Stimulated activated CD4-positive, alpha-beta T cell treated with anti-CD3 and anti-CD28 coated beads, TNF-alpha, amount 100 ng/mL, for 4 hours (primary cell): ENCODE measurements around the gene A2M.

Experiments
- DNase-seq, 3 experiments: peaks; one replicate each; pipeline ENCODE4 v3.0.0-alpha.2; 2020; ENCODE audit warnings: low read depth in 3 of 3

Gene A2M

DNA sequence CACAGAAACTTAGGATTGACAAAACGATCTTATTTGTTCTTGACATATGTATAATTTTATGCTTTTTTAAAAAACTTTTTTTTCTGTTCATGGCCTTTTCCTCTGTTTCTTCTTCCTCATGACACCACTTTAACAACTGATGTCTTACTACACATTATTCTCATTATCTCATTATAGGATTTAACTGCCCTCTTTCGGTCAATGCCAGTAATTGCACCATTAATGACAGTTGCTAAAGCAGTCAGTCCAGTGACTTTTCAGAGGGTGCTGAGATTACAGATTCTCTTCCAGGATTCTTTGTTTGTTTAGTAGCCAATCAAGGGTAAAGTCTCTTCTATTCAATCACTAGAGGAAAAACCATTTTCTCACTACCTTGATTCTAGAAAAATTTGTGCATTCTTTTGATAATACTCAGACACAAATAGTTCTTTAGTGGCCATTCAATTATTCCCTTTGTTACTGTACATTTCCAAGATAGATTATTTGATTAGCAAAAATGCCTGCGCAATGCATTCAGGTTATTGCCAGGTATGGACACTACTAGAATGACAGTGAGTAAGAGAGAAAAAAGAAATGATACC, 76.2 kb downstream of the A2M start:
- DNase-seq: no peak

GRCh38 chr12:9037431-9037830, 78.3 kb downstream of the A2M start:
- DNase-seq: no peak

DNA sequence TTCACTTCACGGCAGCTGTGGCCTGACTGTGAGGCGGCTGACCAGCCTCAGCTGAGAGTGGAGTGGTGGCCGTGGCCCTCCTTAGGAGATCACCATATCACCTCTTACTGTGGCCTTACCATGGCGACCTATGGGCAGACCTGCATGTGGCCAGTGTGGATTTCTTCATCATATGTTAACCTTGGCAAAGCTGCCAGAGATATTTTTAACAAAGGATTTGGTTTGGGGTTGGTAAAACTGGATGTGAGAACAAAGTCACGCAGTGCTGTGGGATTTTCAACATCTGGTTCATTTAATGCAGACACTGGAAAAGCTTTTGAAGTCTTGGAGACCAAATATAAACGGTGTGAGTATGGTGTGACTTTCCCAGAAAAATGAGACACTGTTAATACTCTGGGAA, 79.5 kb downstream of the A2M start:
- DNase-seq: no peak

DNA sequence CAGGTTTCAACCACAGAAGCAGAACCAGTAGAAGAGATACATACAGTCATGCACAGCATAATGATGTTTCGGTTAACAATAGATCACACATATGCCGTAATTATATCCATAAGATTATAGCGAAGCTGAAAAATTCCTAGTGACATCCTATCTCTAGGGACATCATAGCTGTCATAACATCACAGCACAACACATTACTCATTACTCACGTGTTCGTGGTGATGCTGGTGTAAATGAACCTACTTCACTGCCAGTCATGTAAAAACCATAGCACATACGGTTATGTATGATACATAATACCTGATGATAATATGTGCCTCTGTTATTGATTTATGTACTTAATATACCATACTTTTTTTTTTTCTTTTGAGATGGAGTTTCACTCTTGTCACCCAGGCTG, 81.6 kb downstream of the A2M start:
- DNase-seq: no peak

- DNase-seq: no peak
These were observed 82.3 kb downstream of the A2M start for GRCh38 chr12:9033265-9033887.

DNA sequence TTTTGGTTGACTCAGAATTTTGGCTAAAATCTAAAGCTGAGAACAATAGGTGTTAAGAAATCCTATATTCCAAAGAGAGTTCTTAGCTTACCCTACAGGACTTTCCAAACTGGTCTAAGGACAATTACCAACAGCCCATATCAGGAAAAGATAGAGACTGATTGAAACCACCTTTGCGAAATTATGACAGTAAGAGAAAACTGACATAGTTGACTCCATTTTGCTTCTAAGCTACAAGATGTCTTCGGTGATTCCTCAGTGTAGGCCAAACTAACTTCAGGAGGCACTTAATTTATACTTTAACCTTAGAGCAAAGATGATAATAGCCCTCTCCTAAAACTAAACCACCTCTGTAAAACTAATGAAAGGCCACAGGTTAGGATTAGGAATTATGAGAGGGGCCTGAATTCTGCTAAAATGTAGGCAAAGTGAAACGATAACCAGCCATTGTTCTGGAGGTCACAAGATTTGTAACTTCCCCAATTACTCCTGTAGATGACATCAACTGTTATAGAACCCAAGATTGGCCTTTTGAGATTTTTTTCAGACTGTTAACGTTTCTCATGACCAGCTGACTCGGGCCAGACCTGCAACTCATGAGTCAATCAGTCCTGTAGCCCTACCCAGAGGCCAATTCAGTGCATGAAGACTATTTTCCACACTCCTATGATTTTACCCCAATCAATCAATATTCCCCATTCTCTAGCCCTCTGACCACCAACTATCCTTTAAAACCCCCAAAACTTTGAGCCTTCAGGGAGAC, 83.3 kb downstream of the A2M start:
- no peak for DNase-seq

DNA sequence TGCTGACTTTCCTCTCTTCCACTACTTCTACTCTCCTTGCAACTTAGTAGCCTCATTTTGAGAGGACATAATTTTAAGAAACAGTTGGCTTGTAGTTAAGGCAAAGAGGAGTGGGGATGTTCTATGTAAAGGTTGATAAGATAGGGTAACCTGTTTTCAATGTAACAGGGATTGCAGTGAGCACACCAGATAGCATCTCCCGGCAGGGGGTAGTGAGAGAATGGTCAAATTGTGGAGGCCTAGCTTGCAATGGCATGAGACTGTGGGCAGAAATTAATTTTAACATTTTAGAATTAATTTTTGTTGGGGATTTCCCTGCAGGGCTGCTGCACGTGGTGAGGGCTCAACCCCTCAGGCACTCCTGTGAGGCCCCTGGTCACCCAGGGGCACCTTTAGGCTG, 84.9 kb downstream of the A2M start:
- no peak for DNase-seq

DNA sequence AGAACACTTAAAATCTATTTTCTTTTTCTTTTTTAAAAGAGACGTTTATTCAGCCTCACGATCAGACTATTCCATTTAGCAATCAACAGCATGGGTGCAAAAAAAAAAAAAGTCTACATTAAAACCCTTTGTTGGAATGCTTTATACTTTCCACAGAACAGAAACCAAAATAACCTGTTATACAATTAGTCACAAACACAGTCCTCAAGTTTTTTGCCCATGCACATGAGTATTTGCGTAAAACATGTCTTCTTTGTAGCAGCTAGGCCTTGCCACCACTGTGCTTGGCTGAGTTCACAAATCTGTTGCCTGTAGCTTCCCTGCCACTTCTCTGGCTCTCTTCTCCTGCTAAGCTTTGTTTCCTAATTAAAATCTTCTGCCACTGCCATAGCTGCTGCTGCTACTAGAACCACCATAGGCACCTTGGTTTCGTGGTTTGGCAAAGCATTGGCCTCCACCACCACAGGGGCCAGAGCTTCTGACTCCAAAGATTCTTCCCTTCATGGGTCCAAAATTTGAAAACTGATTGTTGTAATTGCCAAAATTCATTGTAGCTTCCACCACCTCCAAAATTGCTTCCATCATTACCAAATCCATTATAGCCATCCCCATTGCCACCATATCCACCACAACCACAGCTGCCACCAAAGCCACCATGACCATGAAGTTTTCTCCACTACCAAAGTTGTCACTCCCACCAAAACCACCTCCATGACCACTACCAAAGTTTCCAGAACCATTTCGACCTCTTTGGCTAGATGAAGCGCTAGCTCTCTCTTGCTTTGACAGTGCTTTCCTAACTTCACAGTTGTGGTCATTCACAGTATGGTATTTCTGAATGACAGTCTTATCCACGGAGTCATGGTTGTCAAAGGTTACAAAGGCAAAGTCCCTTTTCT, 88.3 kb downstream of the A2M start:
- DNase-seq: no peak

- DNase-seq: no peak
These were observed 91.2 kb downstream of the A2M start for GRCh38 chr12:9024512-9024911.

GRCh38 chr12:9022592-9022991, 93.1 kb downstream of the A2M start:
- DNase-seq: no peak
